Chondrocyte (in vitro differentiated cells): ENCODE results near the gene C6orf15. TPM values are rescaled to one million over a fixed set of nuclear protein-coding genes. Genes with fewer than 3 reads are reported as not detected.

Experiments
- DNase-seq: peaks from one replicate; pipeline ENCODE4 v3.0.0; 2021; ENCODE audit warnings: mixed read lengths, low spot score
- H3K27ac Mint-ChIP-seq: one replicate; pipeline ENCODE4 v1.8.0; 2021; ENCODE audit warnings: mild to moderate bottlenecking, moderate library complexity, mixed read lengths; ENCODE audit not compliant: unreplicated experiment
- H3K27me3 Mint-ChIP-seq: 2 replicates; pipeline ENCODE4 v1.8.0; 2021; ENCODE audit warnings: low read depth, mixed read lengths
- H3K36me3 Mint-ChIP-seq: 2 replicates; pipeline ENCODE4 v1.8.0; 2021; ENCODE audit warnings: low read depth, mixed read lengths
- H3K4me1 Mint-ChIP-seq: 2 replicates; pipeline ENCODE4 v1.8.0; 2021; ENCODE audit warnings: low read depth, mild to moderate bottlenecking, mixed read lengths
- H3K4me3 Mint-ChIP-seq: one replicate; pipeline ENCODE4 v1.8.0; 2021; ENCODE audit warnings: mild to moderate bottlenecking, moderate library complexity, mixed read lengths; ENCODE audit not compliant: unreplicated experiment
- H3K9me3 Mint-ChIP-seq: 2 replicates; pipeline ENCODE4 v1.8.0; 2021; ENCODE audit warnings: low read depth, mixed read lengths
- total RNA-seq: library from RNA; stranded (reverse); gene quantifications from 3 replicates; pipeline ENCODE4 v1.2.1, GENCODE V29; 2021
- TF ChIP-seq, protein P1 (sequence below): fragments of 200-600 bp; sonication (generic); IDR thresholded peaks from 2 replicates; pipeline ENCODE4 v1.5.0; 2021; ENCODE audit warnings: antibody characterized with exemption, mild to moderate bottlenecking, moderate library complexity

The C6orf15 gene
- total RNA-seq, 1 donor from 2014 or later: 0.37 TPM

DNA sequence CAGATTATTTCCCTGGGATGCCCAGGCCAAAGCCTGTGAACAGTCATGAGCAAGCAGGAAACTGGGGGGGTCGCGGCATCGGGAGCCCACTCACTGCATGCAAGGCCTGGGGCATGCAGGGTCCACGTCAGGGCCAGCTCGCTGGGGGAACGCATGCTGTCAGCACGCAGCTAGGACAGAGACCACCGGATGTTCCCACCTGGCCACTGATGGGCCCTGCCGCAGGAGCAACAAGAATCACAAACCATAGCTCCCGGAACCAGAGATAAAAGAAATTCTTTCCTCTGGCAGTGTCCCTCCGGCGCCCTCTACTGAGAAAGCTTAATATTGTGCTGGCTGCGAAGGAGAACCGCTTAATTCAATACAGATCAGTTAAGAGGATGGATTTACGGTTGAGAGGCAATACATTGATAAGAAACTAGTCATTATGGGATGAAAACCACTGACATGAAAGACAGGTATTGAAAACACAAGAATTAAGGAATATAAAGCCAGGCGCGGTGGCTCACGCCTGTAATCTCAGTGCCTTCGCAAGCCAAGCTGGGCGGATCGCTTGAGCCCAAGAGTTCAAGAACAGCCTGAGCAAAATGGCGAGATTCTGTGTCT, 32.6 kb downstream of the C6orf15 start:
- TF ChIP-seq, protein P1, sequence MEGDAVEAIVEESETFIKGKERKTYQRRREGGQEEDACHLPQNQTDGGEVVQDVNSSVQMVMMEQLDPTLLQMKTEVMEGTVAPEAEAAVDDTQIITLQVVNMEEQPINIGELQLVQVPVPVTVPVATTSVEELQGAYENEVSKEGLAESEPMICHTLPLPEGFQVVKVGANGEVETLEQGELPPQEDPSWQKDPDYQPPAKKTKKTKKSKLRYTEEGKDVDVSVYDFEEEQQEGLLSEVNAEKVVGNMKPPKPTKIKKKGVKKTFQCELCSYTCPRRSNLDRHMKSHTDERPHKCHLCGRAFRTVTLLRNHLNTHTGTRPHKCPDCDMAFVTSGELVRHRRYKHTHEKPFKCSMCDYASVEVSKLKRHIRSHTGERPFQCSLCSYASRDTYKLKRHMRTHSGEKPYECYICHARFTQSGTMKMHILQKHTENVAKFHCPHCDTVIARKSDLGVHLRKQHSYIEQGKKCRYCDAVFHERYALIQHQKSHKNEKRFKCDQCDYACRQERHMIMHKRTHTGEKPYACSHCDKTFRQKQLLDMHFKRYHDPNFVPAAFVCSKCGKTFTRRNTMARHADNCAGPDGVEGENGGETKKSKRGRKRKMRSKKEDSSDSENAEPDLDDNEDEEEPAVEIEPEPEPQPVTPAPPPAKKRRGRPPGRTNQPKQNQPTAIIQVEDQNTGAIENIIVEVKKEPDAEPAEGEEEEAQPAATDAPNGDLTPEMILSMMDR: peak; percentile 89
- no peak overlapping the region for H3K27ac Mint-ChIP-seq
- H3K36me3 Mint-ChIP-seq: no peaks in the 10 kb centered on the region
- peak overlapping the region; percentile 19 for H3K4me3 Mint-ChIP-seq
- H3K27me3 Mint-ChIP-seq: no peaks in the 10 kb centered on the region
- DNase-seq: no peak
- peaks cover 27% of the 10 kb centered on the region for H3K4me1 Mint-ChIP-seq
- H3K9me3 Mint-ChIP-seq: no peaks in the 10 kb centered on the region

DNA sequence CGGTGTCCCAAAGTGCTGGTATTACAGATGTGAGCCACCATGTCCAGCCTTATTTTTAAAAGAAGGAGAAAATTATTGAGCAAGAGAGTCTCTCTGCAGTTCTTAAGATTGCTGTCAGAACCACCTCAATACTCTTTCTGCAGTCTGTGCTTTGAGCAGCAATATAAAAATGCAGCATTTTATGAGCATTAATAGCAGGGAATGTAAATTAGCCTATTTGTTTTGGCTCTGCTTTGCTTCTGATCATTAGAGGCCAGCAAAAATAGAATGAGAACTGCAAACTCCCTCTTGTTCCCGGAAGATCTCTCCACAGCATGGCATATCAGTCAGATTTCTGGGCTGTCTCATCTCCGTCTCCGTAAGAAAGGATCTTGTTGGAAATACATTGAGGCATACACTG, 35.8 kb downstream of the C6orf15 start:
- DNase-seq: no peak
- Mint-ChIP-seq H3K4me3 (no peak overlapping the region), H3K4me1 (peaks cover 27% of the 10 kb centered on the region), H3K27ac (peak overlapping the region; percentile 63), H3K9me3 (no peaks in the 10 kb centered on the region), H3K27me3 (no peaks in the 10 kb centered on the region), H3K36me3 (no peaks in the 10 kb centered on the region)
- TF ChIP-seq, protein P1: no peak

- H3K4me1 Mint-ChIP-seq: peaks cover 31% of the 10 kb centered on the region
- H3K36me3 Mint-ChIP-seq: no peaks in the 10 kb centered on the region
- H3K9me3 Mint-ChIP-seq: no peaks in the 10 kb centered on the region
- H3K4me3 Mint-ChIP-seq: no peak overlapping the region
- no peak for DNase-seq
- H3K27ac Mint-ChIP-seq: no peak overlapping the region
- no peaks in the 10 kb centered on the region for H3K27me3 Mint-ChIP-seq
- TF ChIP-seq, protein P1: no peak
Observed at GRCh38 chr6:31075528-31075927, 36.8 kb downstream of the C6orf15 start.

DNA sequence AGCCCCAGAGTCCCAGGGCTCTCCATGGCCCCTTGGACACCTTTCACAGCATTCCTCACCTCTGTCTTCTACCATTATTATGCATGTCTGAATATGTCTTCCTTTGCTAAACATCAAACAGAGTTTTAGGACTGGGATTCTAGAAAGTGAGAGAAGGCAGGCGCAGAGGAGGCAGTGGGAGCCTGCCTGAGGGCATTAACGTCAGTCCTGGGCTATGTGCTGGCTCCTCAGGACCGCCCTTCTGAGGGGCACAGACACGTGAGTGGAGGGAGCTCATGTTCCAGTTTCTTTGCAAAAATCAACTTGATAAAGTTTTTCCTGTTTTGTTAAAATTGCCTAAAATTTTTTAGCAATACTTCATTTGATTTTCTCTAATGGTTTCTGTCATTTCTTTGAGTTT, 38.0 kb downstream of the C6orf15 start:
- H3K4me3 Mint-ChIP-seq: no peak overlapping the region
- H3K27ac Mint-ChIP-seq: peak overlapping the region; percentile 32
- no peaks in the 10 kb centered on the region for H3K27me3 Mint-ChIP-seq
- H3K9me3 Mint-ChIP-seq: no peaks in the 10 kb centered on the region
- no peaks in the 10 kb centered on the region for H3K36me3 Mint-ChIP-seq
- TF ChIP-seq, protein P1: no peak
- peaks cover 27% of the 10 kb centered on the region for H3K4me1 Mint-ChIP-seq
- no peak for DNase-seq

DNA sequence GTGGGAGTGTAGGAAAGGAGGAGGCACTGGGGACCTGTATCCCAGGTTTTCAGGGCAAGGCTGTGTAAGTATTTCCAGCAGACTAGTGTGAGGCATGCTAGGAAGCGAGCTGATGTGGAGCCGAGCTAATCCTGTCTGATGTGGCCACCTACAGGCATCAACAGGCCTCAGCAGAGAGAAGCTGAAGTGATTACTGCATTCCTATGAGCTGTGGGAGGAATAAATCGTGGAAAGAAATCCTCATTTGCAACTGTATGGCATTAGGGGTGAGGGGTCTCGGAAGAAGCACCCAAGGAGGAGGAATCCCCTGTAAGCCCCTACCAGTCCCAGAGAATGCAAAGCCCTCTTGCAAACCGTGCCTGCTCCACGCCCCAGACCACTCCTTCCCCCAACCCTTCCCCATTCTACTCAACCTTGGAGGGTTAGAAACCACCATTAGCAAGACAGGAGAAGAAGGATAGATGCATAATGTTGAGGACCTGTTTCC, 41.6 kb downstream of the C6orf15 start:
- H3K4me1 Mint-ChIP-seq: peaks cover 25% of the 10 kb centered on the region
- no peak overlapping the region for H3K4me3 Mint-ChIP-seq
- peak overlapping the region; percentile 66 for H3K27ac Mint-ChIP-seq
- H3K36me3 Mint-ChIP-seq: no peaks in the 10 kb centered on the region
- no peaks in the 10 kb centered on the region for H3K27me3 Mint-ChIP-seq
- no peak for DNase-seq
- TF ChIP-seq, protein P1: peak; percentile 84
- H3K9me3 Mint-ChIP-seq: no peaks in the 10 kb centered on the region
